HT1080 (cell line): ENCODE measurements around the gene LRRC53. TPM values are rescaled to one million over a fixed set of nuclear protein-coding genes. Genes with fewer than 3 reads are reported as not detected.

Experiments
- DNase-seq: peaks from one replicate; pipeline ENCODE4 v3.0.0-alpha.2; 2015; ENCODE audit warnings: low read depth
- polyA plus RNA-seq, 2 experiments: library from polyadenylated mRNA; depleted of rRNA; stranded (reverse); fragments of >200 nt; gene quantifications; 2 replicates each; pipeline ENCODE4 v1.2.3, GENCODE V29; 2015
- total RNA-seq: library from RNA; depleted of rRNA; stranded (reverse); fragments of >200 nt; shearing (Covaris generic); gene quantifications from 2 replicates; pipeline ENCODE4 v1.2.3, GENCODE V29; 2014; rRNA removed

Gene LRRC53, protein sequence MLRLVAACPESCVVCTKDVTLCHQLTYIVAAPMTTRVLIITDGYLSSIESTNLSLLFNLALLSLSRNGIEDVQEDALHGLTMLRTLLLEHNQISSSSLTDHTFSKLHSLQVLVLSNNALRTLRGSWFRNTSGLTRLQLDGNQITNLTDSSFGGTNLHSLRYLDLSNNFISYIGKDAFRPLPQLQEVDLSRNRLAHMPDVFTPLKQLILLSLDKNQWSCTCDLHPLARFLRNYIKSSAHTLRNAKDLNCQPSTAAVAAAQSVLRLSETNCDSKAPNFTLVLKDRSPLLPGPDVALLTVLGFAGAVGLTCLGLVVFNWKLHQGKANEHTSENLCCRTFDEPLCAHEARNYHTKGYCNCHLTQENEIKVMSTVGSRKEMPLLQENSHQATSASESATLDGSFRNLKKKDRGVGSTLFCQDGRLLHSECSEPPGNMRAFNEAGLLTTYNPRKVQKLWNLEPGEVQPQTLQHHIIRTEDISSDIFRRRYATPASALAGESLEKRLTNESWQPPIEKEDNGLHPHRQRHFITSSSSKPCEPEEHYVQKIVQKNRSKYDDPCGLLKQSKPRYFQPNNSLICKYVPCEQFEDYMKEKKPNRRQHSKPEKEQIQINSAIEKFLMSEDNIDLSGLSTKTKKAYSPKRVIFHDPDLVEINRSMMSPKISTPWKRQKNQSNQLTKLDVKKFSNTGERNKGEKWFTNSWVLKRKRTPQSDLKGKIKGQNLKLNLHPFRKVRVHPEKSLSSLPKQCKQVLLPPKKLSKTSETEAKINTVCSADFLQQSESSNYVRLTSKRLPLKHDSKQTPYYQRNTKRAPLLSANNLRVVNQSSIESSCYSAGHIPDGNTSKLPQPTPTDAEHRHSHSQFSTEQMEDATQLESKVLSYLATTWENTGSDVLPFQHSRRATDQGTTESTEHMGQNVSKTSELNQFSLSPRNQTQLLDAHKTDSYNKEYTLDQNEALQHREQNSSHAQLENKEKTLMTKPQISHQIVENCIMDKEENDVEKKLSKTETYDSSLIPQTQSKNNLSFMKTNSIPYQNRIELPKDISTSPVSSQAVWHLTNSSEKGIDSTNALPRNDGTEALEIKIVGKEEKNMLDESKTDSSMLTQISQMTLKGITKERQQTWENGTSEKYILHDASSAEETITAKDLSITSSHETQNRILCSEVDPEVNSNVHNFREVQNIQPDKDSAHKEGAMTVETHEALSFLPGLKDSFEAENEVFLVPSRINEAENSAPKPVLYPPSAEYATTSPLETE
- not detected in 2 replicates for total RNA-seq
- not detected in 2 replicates for polyA plus RNA-seq (2015; cell fraction: cytosol; rRNA removed)
- polyA plus RNA-seq (2015; cell fraction: nucleus; rRNA removed) = not detected in 2 replicates

- DNase-seq = peak; percentile 21
Observed at GRCh38 chr1:74512170-74512915, at the start of gene LRRC53. Gene LRRC53, minus strand, starts transcription at chr1:74512611. Its CDS starts 29,262 bp downstream, at chr1:74483349.

- DNase-seq = no peak
Observed at GRCh38 chr1:74549932-74550331, 37.5 kb upstream of the LRRC53 start.

DNA sequence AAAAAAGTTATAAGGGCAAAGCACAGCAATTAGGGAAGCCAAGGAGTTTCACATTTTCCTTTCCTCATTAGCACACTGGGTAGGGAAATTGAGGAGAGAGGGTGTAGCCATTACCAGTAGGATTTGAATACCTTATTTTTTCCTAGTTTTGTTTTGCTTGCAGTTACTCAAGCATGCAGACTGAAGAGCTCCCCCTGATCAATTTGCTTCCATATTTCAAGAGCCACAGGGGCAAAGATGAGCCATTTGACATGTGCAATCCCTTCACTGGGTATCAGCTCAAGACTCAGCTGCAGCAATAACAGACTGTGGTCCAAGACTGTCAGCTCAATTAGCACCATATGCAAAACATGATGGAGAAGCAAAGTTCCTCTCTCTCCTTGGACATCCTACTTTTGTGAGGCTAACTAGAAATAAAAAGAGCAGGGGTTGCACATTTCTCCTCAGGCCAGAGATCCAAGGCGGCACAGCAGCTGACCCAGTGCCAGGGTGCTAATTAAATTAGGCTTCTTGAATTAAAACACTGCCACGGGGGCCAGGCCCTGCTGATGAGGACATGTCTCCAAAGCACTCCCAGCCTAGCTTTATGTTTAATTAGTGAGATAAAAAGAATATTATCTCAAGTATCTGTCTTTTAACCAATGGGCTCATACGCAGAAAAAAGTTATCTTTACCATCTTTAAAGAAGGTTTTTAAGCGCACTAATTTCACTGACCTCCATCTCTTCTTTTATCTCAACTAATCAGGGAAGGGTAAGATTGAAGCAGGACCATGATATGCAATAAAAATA is 36.7 kb upstream of the LRRC53 start:
- DNase-seq = no peak

GRCh38 chr1:74545821-74546220 is 33.4 kb upstream of the LRRC53 start:
- DNase-seq = no peak

GRCh38 chr1:74534241-74534640 is 21.8 kb upstream of the LRRC53 start:
- DNase-seq = peak; percentile 46

- no peak for DNase-seq
Observed at GRCh38 chr1:74531796-74532195, 19.4 kb upstream of the LRRC53 start.

DNA sequence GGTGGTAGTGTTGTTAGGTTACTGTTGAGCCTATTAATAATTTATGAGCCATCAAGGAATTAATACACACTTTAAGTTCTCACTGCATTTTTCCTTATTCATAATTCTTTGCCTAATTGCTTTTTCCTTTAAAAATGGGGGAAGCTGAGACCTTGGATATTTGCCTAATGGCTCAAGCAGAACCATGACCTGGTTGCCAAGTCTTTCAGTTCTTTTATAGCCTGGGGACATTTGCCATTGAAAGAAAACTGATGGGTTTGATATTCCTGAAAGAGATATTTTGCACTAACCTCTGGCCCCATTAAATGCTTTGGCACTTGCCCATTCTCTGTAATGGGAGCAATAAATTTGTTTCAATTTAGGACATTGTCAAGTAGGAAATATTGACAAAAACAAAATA is 18.5 kb upstream of the LRRC53 start:
- DNase-seq = no peak

GRCh38 chr1:74528123-74528522 is 15.7 kb upstream of the LRRC53 start:
- no peak for DNase-seq

DNA sequence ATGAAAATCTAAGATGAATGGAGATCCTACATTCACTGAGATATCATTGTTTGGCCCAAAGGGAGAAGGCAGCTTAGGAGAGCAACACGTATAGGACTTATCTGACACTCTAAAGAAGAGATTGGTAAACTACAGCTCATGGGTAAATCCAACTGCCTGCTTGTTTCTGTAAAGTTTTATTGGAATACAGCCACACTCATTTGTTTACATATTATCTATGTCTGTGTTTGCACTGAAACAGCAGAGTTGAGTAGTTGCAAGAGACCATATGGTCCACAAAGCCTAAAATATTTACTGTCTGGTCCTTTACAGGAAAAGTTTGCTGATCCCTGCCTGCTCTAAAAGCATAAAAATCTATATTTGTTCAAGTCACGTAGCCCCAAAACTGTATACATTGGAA is 14.3 kb upstream of the LRRC53 start:
- no peak for DNase-seq

- DNase-seq = no peak
Observed at GRCh38 chr1:74523873-74524480, 11.6 kb upstream of the LRRC53 start.

DNA sequence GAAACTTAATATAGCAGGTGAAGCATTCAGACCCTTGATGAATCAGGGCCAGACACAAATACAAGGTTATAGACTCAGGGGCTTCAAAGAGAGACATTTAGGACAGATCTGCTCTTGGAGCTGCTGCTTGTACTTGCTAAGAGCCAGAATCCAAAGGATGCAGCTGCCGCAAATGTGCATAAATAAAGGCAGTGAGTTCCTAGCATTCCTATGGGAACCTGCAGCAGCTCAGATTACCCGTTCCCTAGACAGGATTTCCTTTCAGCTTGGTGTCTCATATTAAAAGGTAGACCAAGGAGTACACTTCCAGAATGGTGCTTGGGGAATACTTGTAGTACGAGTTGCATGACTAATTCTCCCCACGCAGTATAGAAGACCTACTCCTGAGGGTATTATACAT is 9.7 kb upstream of the LRRC53 start:
- DNase-seq = peak; percentile 67

GRCh38 chr1:74517599-74518051 is 5.2 kb upstream of the LRRC53 start:
- no peak for DNase-seq

- no peak for DNase-seq
Observed at GRCh38 chr1:74513411-74514300, 1.2 kb upstream of the LRRC53 start.

DNA sequence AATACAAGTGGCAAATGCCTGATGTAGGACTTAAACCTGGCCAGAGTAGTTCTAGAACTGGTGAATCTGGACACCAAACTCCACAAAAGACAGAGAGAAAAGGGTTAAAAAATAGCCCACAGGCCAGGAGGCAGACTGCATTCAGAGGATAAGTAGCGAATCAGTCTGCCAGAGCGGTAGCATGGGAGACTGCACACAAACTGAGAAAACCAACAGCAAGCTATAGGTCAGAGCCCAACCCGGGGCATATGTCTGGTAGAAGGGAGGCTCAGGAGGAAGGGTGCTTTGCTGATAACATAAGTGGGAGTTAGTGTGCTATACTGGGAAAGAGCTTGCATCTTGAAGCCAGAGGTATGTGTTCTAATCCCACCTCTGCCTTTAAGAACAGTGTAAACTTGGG is 4.0 kb downstream of the LRRC53 start:
- DNase-seq = no peak

DNA sequence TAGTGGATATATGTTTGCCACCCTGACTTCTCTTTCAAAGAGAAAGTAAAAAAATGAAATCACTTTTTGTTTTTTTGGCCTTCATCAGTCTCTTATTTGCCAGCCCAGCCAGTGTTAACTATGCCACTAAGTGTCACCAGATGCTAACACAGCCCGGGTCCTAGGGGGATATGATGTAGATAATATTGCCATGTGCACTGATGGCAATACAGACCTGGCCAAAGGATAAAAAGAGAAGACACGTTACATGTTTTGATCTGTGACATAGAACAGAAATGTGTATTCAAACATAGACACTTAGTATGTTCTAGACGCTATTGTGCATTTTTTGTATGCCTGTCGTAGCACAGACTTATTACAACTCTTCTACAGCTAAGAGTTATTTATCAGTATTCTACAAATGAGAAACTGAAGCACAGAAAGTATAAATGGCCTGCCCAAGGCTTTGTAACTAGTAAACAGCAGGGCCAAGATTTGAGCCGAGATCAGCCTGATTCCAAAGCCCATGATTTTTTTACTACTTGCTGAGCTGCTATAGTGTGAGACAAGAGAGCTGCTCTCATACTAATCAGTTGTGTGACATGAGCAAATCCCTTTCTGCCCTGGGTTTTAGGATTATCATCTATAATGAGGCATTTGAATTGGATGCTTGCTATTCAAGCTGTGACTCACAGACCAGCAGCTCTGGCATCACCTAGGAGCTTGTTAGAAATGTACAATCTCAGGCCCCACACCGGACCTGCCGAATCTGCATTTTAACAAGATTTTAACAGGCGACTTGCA is 6.3 kb downstream of the LRRC53 start:
- DNase-seq = no peak

DNA sequence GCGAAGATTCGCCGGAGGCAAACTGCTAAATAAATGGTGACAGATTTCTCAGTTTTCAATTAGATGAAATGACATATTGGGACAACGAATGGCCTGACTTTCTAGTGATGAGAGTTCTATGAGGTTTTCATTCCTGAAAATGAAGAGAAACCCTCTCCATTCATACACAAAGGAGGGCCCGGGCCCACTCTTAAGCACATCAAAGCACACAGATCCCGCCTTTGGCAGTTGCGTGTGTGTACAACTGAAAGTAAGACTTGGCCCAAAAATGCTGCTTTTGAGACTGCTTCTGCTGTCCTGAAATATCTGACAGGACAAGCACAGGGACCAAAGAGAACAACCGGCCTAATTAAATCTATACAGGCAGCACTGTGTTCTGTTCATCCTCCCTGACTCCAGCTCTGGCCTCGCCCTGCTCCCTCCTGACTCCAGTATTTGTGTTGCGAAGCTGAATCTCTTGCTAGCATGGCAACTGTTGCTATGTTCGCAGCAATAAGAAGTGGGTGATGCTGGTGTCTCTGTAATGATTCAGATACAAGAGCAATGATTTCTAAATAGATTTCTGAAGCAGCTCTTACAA is 7.4 kb downstream of the LRRC53 start:
- peak; percentile 8 for DNase-seq
